Brain microvascular endothelial cell (primary cell): ENCODE measurements around the gene CMPK2.

Source experiments
- DNase-seq: peaks from one replicate; pipeline ENCODE4 v3.0.0-alpha.2; 2020
- H3K27ac ChIP-seq: fragments of 250-450 bp; sonication (Bioruptor Pico); 2 replicates; pipeline ENCODE4 v1.5.1; 2020; ENCODE audit warnings: mild to moderate bottlenecking, moderate library complexity
- H3K27me3 ChIP-seq: fragments of 250-450 bp; sonication (Bioruptor Pico); replicated peaks from 2 replicates; pipeline ENCODE4 v1.5.1; 2020; ENCODE audit warnings: mild to moderate bottlenecking
- H3K36me3 ChIP-seq: fragments of 250-450 bp; sonication (Bioruptor Pico); replicated peaks from 2 replicates; pipeline ENCODE4 v1.5.1; 2020; ENCODE audit warnings: mild to moderate bottlenecking
- H3K4me3 ChIP-seq: 2 replicates; pipeline ENCODE4 v1.5.1; 2011; ENCODE audit warnings: low read depth, mild to moderate bottlenecking, control low read depth, low read length, moderate library complexity
- CTCF ChIP-seq: IDR thresholded peaks from 2 replicates; pipeline ENCODE4 v1.5.1; 2011; ENCODE audit warnings: low read depth, mild to moderate bottlenecking, moderate library complexity, low read length, control low read depth, inconsistent platforms; ENCODE audit errors: missing control alignments
- in situ Hi-C: cut with HindIII; loops from 2 replicates; pipeline ENCODE4 v1.10.0; 2017; ENCODE audit warnings: low sequenced_read_pairs, low pct_ligation_motif_present

Gene CMPK2

GRCh38 chr2:6812857-6813530, 52.7 kb downstream of the CMPK2 start:
- Histone ChIP-seq H3K27me3 (no peaks in the 10 kb centered on the region), H3K4me3 (no peak overlapping the region), H3K36me3 (no peaks in the 10 kb centered on the region), H3K27ac (no peak overlapping the region)
- no peak for DNase-seq
- in situ Hi-C loops = no loop called here
- TF ChIP-seq CTCF = no peak

- Histone ChIP-seq H3K27me3 (no peaks in the 10 kb centered on the region), H3K4me3 (no peak overlapping the region), H3K27ac (no peak overlapping the region), H3K36me3 (no peaks in the 10 kb centered on the region)
- DNase-seq = no peak
- TF ChIP-seq CTCF = no peak
- in situ Hi-C loops = no loop called here
Observed at GRCh38 chr2:6810961-6811360, 54.7 kb downstream of the CMPK2 start.

- H3K4me3 ChIP-seq = no peak overlapping the region
- DNase-seq = no peak
- H3K36me3 ChIP-seq = no peaks in the 10 kb centered on the region
- TF ChIP-seq CTCF = no peak
- no peak overlapping the region for H3K27ac ChIP-seq
- in situ Hi-C loops = no loop called here
- no peaks in the 10 kb centered on the region for H3K27me3 ChIP-seq
Observed at GRCh38 chr2:6808426-6808825, 57.3 kb downstream of the CMPK2 start.

- Histone ChIP-seq H3K27ac (no peak overlapping the region), H3K4me3 (no peak overlapping the region), H3K36me3 (no peaks in the 10 kb centered on the region), H3K27me3 (no peaks in the 10 kb centered on the region)
- in situ Hi-C loops = no loop called here
- no peak for TF ChIP-seq CTCF
- DNase-seq = no peak
Observed at GRCh38 chr2:6806604-6807003, 59.1 kb downstream of the CMPK2 start.

GRCh38 chr2:6800553-6800952, 65.2 kb downstream of the CMPK2 start:
- in situ Hi-C loops = no loop called here
- no peaks in the 10 kb centered on the region for H3K36me3 ChIP-seq
- H3K27ac ChIP-seq = no peak overlapping the region
- no peak overlapping the region for H3K4me3 ChIP-seq
- TF ChIP-seq CTCF = no peak
- H3K27me3 ChIP-seq = no peaks in the 10 kb centered on the region
- peak; percentile 67 for DNase-seq
